GM21515 (cell line): ENCODE results near the gene FGF23.
A peak's percentile ranks its signal among the peaks of the same experiment; 100 is the strongest.

Experiments
- ATAC-seq: cut with Tn5 transposase; IDR thresholded peaks from one replicate; pipeline ENCODE4 v1.9.1; 2021; ENCODE audit not compliant: unreplicated experiment

The FGF23 gene

DNA sequence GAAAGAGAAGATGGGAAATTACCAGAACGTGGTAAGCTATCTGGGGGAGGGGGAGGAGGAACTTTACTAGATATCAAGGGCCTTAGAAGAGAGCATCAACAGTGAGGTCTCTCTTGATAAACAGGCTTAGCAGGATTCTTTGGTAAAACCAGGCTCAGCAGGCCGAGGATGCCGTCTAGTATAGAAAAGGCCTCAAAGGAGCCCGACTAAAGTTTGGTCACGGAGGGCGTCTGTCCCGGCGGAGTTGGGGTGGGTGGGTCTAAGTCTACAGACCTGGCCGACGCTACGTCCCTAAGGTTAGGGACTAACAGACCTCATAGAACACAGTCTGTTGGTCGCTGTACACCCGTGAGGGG lies 59.0 kb downstream of the FGF23 start:
- peak; percentile 40 for ATAC-seq
